IMR-90 (cell line): ENCODE results near the gene CNNM1. TPM values are rescaled to one million over a fixed set of nuclear protein-coding genes. Genes with fewer than 3 reads are reported as not detected.

Source experiments
- ATAC-seq: fragments of 200-7000 bp; cut with Tn5 transposase; 2 replicates; pipeline ENCODE4 v1.9.1; 2020; ENCODE audit warnings: low read depth, mild to moderate bottlenecking, moderate library complexity
- BruUV-seq: library from RNA; stranded (reverse); fragments of 400-500 nt; replicated peaks from 2 replicates; lab custom pipeline; 2021; lab: Mats Ljungman, UMichigan
- CTCF ChIA-PET: fragments of 300-600 bp; formaldehyde crosslinking; extraction: SDS; loops from one replicate; lab custom pipeline; 2021; ENCODE audit warnings: antibody characterized with exemption; lab: Yijun Ruan, JAX
- POLR2A ChIA-PET: fragments of 300-600 bp; sonication (Branson Sonifier 250); formaldehyde crosslinking; loops from one replicate; lab custom pipeline; 2022; ENCODE audit warnings: antibody characterized with exemption; ENCODE audit not compliant: unreplicated experiment; lab: Charles Lee
- DNase-seq: peaks from one replicate; pipeline ENCODE4 v3.0.0; 2013
- H2AFZ ChIP-seq: replicated peaks from 2 replicates; pipeline ENCODE3; 2013; ENCODE audit warnings: low read length, mild to moderate bottlenecking; ENCODE audit not compliant: poor library complexity
- H2AK5ac ChIP-seq: 2 replicates; pipeline ENCODE4 v1.6.1; 2013; ENCODE audit warnings: low read depth, low read length, inconsistent platforms
- H2AK9ac ChIP-seq: replicated peaks from 2 replicates; pipeline ENCODE3; 2013; ENCODE audit warnings: mild to moderate bottlenecking, low read depth, low read length, moderate library complexity; ENCODE audit not compliant: poor library complexity
- H2BK120ac ChIP-seq: 2 replicates; pipeline ENCODE4 v1.6.1; 2013; ENCODE audit warnings: low read depth, low read length, inconsistent platforms
- H2BK15ac ChIP-seq: 3 replicates; pipeline ENCODE4 v1.6.1; 2013; ENCODE audit warnings: low read depth, low read length, inconsistent platforms
- H2BK20ac ChIP-seq: 2 replicates; pipeline ENCODE4 v1.6.1; 2013; ENCODE audit warnings: low read depth, mild to moderate bottlenecking, inconsistent platforms, low read length, moderate library complexity
- H2BK5ac ChIP-seq: 2 replicates; pipeline ENCODE4 v1.6.1; 2013; ENCODE audit warnings: mild to moderate bottlenecking, low read depth, low read length, inconsistent platforms; ENCODE audit not compliant: poor library complexity, severe bottlenecking
- H3K14ac ChIP-seq: replicated peaks from 2 replicates; pipeline ENCODE4 v1.6.1; 2013; ENCODE audit warnings: low read depth, low read length, inconsistent platforms
- H3K18ac ChIP-seq: 2 replicates; pipeline ENCODE4 v1.6.1; 2013; ENCODE audit warnings: low read depth, low read length, control low read depth
- H3K23ac ChIP-seq: 2 replicates; pipeline ENCODE4 v1.6.1; 2013; ENCODE audit warnings: low read depth, low read length, inconsistent platforms
- H3K27ac ChIP-seq: 2 replicates; pipeline ENCODE4 v1.5.1; 2013; ENCODE audit warnings: mild to moderate bottlenecking, control low read depth, low read length; ENCODE audit not compliant: insufficient read depth
- H3K27me3 ChIP-seq: 2 replicates; pipeline ENCODE4 v1.6.1; 2013; ENCODE audit warnings: low read length; ENCODE audit not compliant: control insufficient read depth, insufficient read depth
- H3K36me3 ChIP-seq: 2 replicates; pipeline ENCODE4 v1.6.1; 2013; ENCODE audit warnings: low read length, mixed read lengths; ENCODE audit not compliant: control insufficient read depth, insufficient read depth
- H3K4ac ChIP-seq: 2 replicates; pipeline ENCODE4 v1.6.1; 2013; ENCODE audit warnings: low read depth, low read length, inconsistent platforms
- H3K4me1 ChIP-seq: 2 replicates; pipeline ENCODE4 v1.6.1; 2013; ENCODE audit warnings: low read length, mixed read lengths; ENCODE audit not compliant: control insufficient read depth, insufficient read depth
- H3K4me2 ChIP-seq: 2 replicates; pipeline ENCODE4 v1.6.1; 2013; ENCODE audit warnings: low read depth, mild to moderate bottlenecking, control low read depth, low read length, moderate library complexity
- H3K4me3 ChIP-seq: 2 replicates; pipeline ENCODE4 v1.5.1; 2013; ENCODE audit warnings: low read depth, mild to moderate bottlenecking, control low read depth, low read length, moderate library complexity; ENCODE audit not compliant: insufficient read depth
- H3K56ac ChIP-seq: 2 replicates; pipeline ENCODE4 v1.6.1; 2013; ENCODE audit warnings: low read length, inconsistent platforms; ENCODE audit not compliant: insufficient read depth; ENCODE audit errors: extremely low read depth
- H3K79me1 ChIP-seq, 2 experiments: 2 replicates each; pipeline ENCODE4 v1.6.1; 2013; ENCODE audit warnings: low read length in 2 of 2, inconsistent platforms in 1 of 2, low read depth in 1 of 2
- H3K9ac ChIP-seq: 2 replicates; pipeline ENCODE4 v1.6.1; 2013; ENCODE audit warnings: low read depth, low read length, control low read depth
- H3K9me1 ChIP-seq: 2 replicates; pipeline ENCODE4 v1.6.1; 2013; ENCODE audit warnings: low read length, inconsistent platforms; ENCODE audit not compliant: insufficient read depth
- H3K9me3 ChIP-seq: 2 replicates; pipeline ENCODE4 v1.6.1; 2013; ENCODE audit warnings: low read length; ENCODE audit not compliant: control insufficient read depth, insufficient read depth
- H4K20me1 ChIP-seq: 2 replicates; pipeline ENCODE4 v1.6.1; 2013; ENCODE audit warnings: low read length, inconsistent platforms; ENCODE audit not compliant: insufficient read depth
- H4K5ac ChIP-seq: 2 replicates; pipeline ENCODE4 v1.6.1; 2013; ENCODE audit warnings: mild to moderate bottlenecking, low read depth, low read length, control low read depth
- H4K8ac ChIP-seq, 2 experiments: 2 replicates each; pipeline ENCODE4 v1.6.1; 2013; ENCODE audit warnings: low read depth in 2 of 2, low read length in 2 of 2, control low read depth in 1 of 2, inconsistent platforms in 1 of 2
- H4K91ac ChIP-seq: 2 replicates; pipeline ENCODE4 v1.6.1; 2013; ENCODE audit warnings: low read depth, low read length, inconsistent platforms; ENCODE audit not compliant: insufficient read depth
- MAFK ChIP-seq: IDR thresholded peaks from 2 replicates; pipeline ENCODE4 v1.6.1; 2012; ENCODE audit warnings: low read depth, low read length, improper control_type of control experiment
- RCOR1 ChIP-seq: IDR thresholded peaks from 2 replicates; pipeline ENCODE4 v1.6.1; 2012; ENCODE audit warnings: mild to moderate bottlenecking, low read length, improper control_type of control experiment; ENCODE audit not compliant: insufficient replicate concordance
- SMC3 ChIP-seq: fragments of 150-350 bp; IDR thresholded peaks from 2 replicates; pipeline ENCODE4 v1.6.1; 2016; ENCODE audit warnings: low read depth, mild to moderate bottlenecking, antibody characterized with exemption, low read length, moderate library complexity
- WGBS, 2 experiments: methylation state at CpG; one replicate each; pipeline versions ENCODE4 v1.1.5 to v1.1.7; 2013; ENCODE audit warnings: missing lambda C conversion rate in 2 of 2; ENCODE audit not compliant: insufficient read length in 1 of 2; ENCODE audit errors: extremely low coverage in 2 of 2; 5-methylcytosine and 5-hydroxymethylcytosine counted together
- dilution Hi-C: fragments of 300-500 bp; cut with HindIII; formaldehyde crosslinking; loops from one replicate; pipeline ENCODE4 v1.14.3; 2018; ENCODE audit warnings: low sequenced_read_pairs; ENCODE audit not compliant: unreplicated experiment
- in situ Hi-C: fragments of 300-500 bp; cut with MboI; formaldehyde crosslinking; loops from 3 replicates; pipeline ENCODE4 v1.14.3; 2019; ENCODE audit warnings: low sequenced_read_pairs, inconsistent platforms, mixed read lengths
- intact Hi-C: fragments of 100-400 bp; cut with micrococcal nuclease; formaldehyde crosslinking; loops from 2 replicates; pipeline ENCODE4 v1.10.0; 2022
- polyA plus RNA-seq, 3 experiments: library from polyadenylated mRNA; depleted of rRNA; stranded (reverse); fragments of >200 nt; gene quantifications; 2 replicates each; pipeline ENCODE4 v1.2.3, GENCODE V29; 2012; ENCODE audit warnings: low replicate concordance in 1 of 3
- total RNA-seq: library from RNA; depleted of rRNA; stranded (reverse); fragments of >200 nt; gene quantifications from 2 replicates; pipeline ENCODE4 v1.2.3, GENCODE V29; 2012

CNNM1 gene
- total and polyA plus RNA-seq, 2 of the 4 experiments (the other 2 are of a cell fraction), result 0.18 to 0.39 TPM

DNA sequence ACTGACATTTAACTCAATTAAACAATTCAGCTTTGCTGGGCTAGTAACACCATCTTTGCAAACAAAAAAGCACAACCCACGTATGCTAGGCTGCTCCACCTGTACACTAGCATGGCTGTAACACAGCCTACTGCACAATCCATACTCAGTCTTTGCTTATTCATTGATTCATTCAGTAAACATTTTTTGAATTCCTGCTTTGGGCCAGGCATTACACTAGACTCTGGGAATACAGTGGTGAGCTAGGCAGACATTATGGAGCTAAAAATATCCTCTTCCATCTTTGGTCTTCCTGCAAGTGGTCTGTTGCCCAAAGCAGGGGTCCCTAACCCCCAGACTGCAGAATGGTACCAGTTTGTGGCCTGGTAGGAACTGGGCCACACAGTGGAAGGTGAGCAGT is 9.9 kb downstream of the CNNM1 start:
- peaks cover 2% of the 10 kb centered on the region; the same call in 1 of the 2 replicates for H3K27me3 ChIP-seq
- H3K14ac ChIP-seq, result no peak overlapping the region
- H3K9me1 ChIP-seq, result no peaks in the 10 kb centered on the region
- no peak overlapping the region for H3K56ac ChIP-seq
- no peaks in the 10 kb centered on the region for H3K79me1 ChIP-seq
- no peak overlapping the region for H3K23ac ChIP-seq
- H3K27ac ChIP-seq, result no peak overlapping the region
- peak overlapping the region; percentile 16; the same call in 1 of the 2 replicates for H2BK20ac ChIP-seq
- peaks cover 2% of the 10 kb centered on the region; the same call in 1 of the 2 replicates for H3K4me1 ChIP-seq
- H3K4ac ChIP-seq, result no peak overlapping the region
- H4K5ac ChIP-seq, result no peak overlapping the region
- ATAC-seq (peak; percentile 77), DNase-seq (peak; percentile 28)
- H2AK9ac ChIP-seq, result no peak overlapping the region
- CTCF ChIA-PET, result no interaction called here
- H4K8ac ChIP-seq, result no peak overlapping the region
- TF ChIP-seq RCOR1 (no peak), SMC3 (no peak), MAFK (no peak)
- H3K18ac ChIP-seq, result no peak overlapping the region
- H4K91ac ChIP-seq, result no peak overlapping the region
- in situ Hi-C loops (no loop called here), dilution Hi-C loops (no loop called here), intact Hi-C loops (no loop called here)
- H3K9ac ChIP-seq, result no peak overlapping the region
- H2AFZ ChIP-seq, result no peak overlapping the region
- no TSS peak for BruUV-seq
- H4K20me1 ChIP-seq, result no peaks in the 10 kb centered on the region
- H2AK5ac ChIP-seq, result peak overlapping the region; percentile 39; the same call in 1 of the 2 replicates
- H2BK120ac ChIP-seq, result no peak overlapping the region; the same call in 1 of the 2 replicates
- H3K9me3 ChIP-seq, result no peaks in the 10 kb centered on the region
- no peak overlapping the region; the same call in 2 of the 3 replicates for H2BK15ac ChIP-seq
- no peak overlapping the region for H2BK5ac ChIP-seq
- POLR2A ChIA-PET, result no interaction called here
- no peaks in the 10 kb centered on the region for H3K36me3 ChIP-seq
- H3K4me3 ChIP-seq, result no peak overlapping the region
- H3K4me2 ChIP-seq, result no peak overlapping the region
- no CpG with 5 or more reads among the region's 1 CpG for WGBS, 2 experiments
